DND-41 (cell line): ENCODE measurements around the gene SMURF1.

Experiments used
- ATAC-seq: fragments of 200-7000 bp; cut with Tn5 transposase; 3 replicates; pipeline ENCODE4 v1.9.1; 2021; ENCODE audit warnings: low read depth; ENCODE audit not compliant: insufficient read depth
- DNase-seq: peaks from one replicate; pipeline ENCODE4 v3.0.0-alpha.2; 2020
- H2AFZ ChIP-seq: 2 replicates; pipeline ENCODE4 v1.6.0; 2012; ENCODE audit warnings: low read depth, low read length
- H3K27ac ChIP-seq: 2 replicates; pipeline ENCODE4 v1.5.1; 2012; ENCODE audit warnings: low read length, inconsistent platforms
- H3K27me3 ChIP-seq: fragments of 200-600 bp; sonication (generic); 2 replicates; pipeline ENCODE4 v1.6.0; 2012; ENCODE audit warnings: low read length, mild to moderate bottlenecking, inconsistent platforms; ENCODE audit not compliant: insufficient read depth, poor library complexity
- H3K36me3 ChIP-seq: 2 replicates; pipeline ENCODE4 v1.5.1; 2012; ENCODE audit warnings: low read length, inconsistent platforms; ENCODE audit not compliant: insufficient read depth
- H3K4me1 ChIP-seq: 2 replicates; pipeline ENCODE4 v1.5.1; 2012; ENCODE audit warnings: mild to moderate bottlenecking, low read length; ENCODE audit not compliant: insufficient read depth
- H3K4me2 ChIP-seq: 2 replicates; pipeline ENCODE4 v1.6.0; 2012; ENCODE audit warnings: mild to moderate bottlenecking, moderate library complexity, low read length, inconsistent platforms; ENCODE audit not compliant: insufficient read depth
- H3K4me3 ChIP-seq, 2 experiments: fragments of 200-600 bp in 1 of 2; shearing (Covaris generic) in 1 of 2; 2 replicates each; pipeline ENCODE4 v1.5.1; 2012 to 2016; ENCODE audit warnings: inconsistent platforms in 2 of 2, low read length in 2 of 2, mild to moderate bottlenecking in 2 of 2, low read depth in 1 of 2, moderate library complexity in 1 of 2
- H3K79me2 ChIP-seq: 2 replicates; pipeline ENCODE4 v1.6.0; 2012; ENCODE audit warnings: low read length, inconsistent platforms; ENCODE audit not compliant: insufficient read depth
- H3K9ac ChIP-seq: 2 replicates; pipeline ENCODE4 v1.6.0; 2012; ENCODE audit warnings: low read depth, mild to moderate bottlenecking, inconsistent platforms, low read length, moderate library complexity
- H3K9me3 ChIP-seq: 2 replicates; pipeline ENCODE4 v1.5.1; 2012; ENCODE audit warnings: low read length, moderate library complexity, mild to moderate bottlenecking, inconsistent platforms; ENCODE audit not compliant: insufficient read depth, severe bottlenecking
- H4K20me1 ChIP-seq: 2 replicates; pipeline ENCODE4 v1.6.0; 2012; ENCODE audit warnings: low read length; ENCODE audit not compliant: insufficient read depth
- CTCF ChIP-seq: IDR thresholded peaks from 2 replicates; pipeline ENCODE4 v1.5.1; 2012; ENCODE audit warnings: borderline replicate concordance, low read length, moderate library complexity, mild to moderate bottlenecking; ENCODE audit not compliant: poor library complexity, severe bottlenecking; ENCODE audit errors: extremely low read depth
- EZH2 ChIP-seq: IDR thresholded peaks from 3 replicates; pipeline ENCODE4 v1.6.1; 2012; ENCODE audit warnings: borderline replicate concordance, low read depth, mild to moderate bottlenecking, moderate library complexity, low read length, inconsistent platforms; ENCODE audit not compliant: severe bottlenecking

The SMURF1 gene

GRCh38 chr7:99039384-99039891 lies 104.5 kb downstream of the SMURF1 start:
- TF ChIP-seq EZH2: no peak
- TF ChIP-seq CTCF: no peak
- peaks cover 90% of the 10 kb centered on the region for H3K36me3 ChIP-seq

GRCh38 chr7:99038086-99038855 lies 105.6 kb downstream of the SMURF1 start:
- H3K9ac ChIP-seq: no peak overlapping the region
- DNase-seq (no peak), ATAC-seq (no peak)
- peaks cover 91% of the 10 kb centered on the region for H3K36me3 ChIP-seq
- no peaks in the 10 kb centered on the region for H3K27me3 ChIP-seq
- H3K79me2 ChIP-seq: no peaks in the 10 kb centered on the region
- peaks cover 8% of the 10 kb centered on the region; the same call in 1 of the 2 replicates for H4K20me1 ChIP-seq
- H3K9me3 ChIP-seq: no peaks in the 10 kb centered on the region
- H2AFZ ChIP-seq: no peak overlapping the region
- H3K4me2 ChIP-seq: no peak overlapping the region
- H3K4me3 ChIP-seq: no peak overlapping the region
- TF ChIP-seq CTCF: no peak
- no peak for TF ChIP-seq EZH2
- no peaks in the 10 kb centered on the region for H3K4me1 ChIP-seq
- no peak overlapping the region for H3K27ac ChIP-seq

More at GRCh38 chr7:99039384-99039891, 104.5 kb downstream of the SMURF1 start:
- H4K20me1 ChIP-seq: peaks cover 10% of the 10 kb centered on the region; the same call in 1 of the 2 replicates
- H3K4me3 ChIP-seq: no peak overlapping the region
- no peak overlapping the region for H3K9ac ChIP-seq
- no peak overlapping the region for H3K27ac ChIP-seq
- no peak for DNase-seq
- no peaks in the 10 kb centered on the region for H3K27me3 ChIP-seq
- H3K4me1 ChIP-seq: no peaks in the 10 kb centered on the region
- H3K79me2 ChIP-seq: no peaks in the 10 kb centered on the region
- ATAC-seq: no peak
- H2AFZ ChIP-seq: no peak overlapping the region
- H3K9me3 ChIP-seq: no peaks in the 10 kb centered on the region
- no peak overlapping the region for H3K4me2 ChIP-seq

- Histone ChIP-seq H4K20me1 (peaks cover 8% of the 10 kb centered on the region; the same call in 1 of the 2 replicates), H3K4me2 (no peak overlapping the region), H3K79me2 (no peaks in the 10 kb centered on the region), H3K9ac (no peak overlapping the region), H3K9me3 (no peaks in the 10 kb centered on the region), H3K36me3 (peaks cover 95% of the 10 kb centered on the region), H3K4me1 (no peaks in the 10 kb centered on the region), H2AFZ (no peak overlapping the region), H3K27ac (no peak overlapping the region), H3K4me3 (no peak overlapping the region), H3K27me3 (no peaks in the 10 kb centered on the region)
- ATAC-seq (no peak), DNase-seq (no peak)
- TF ChIP-seq CTCF (no peak), EZH2 (no peak)
These were observed 106.5 kb downstream of the SMURF1 start for GRCh38 chr7:99037327-99037940.
